IMR-90 (cell line): Measurements from ENCODE around the gene CYB5RL. TPM values are rescaled to one million over a fixed set of nuclear protein-coding genes. Genes with fewer than 3 reads are reported as not detected.

ENCODE experiments used
- ATAC-seq: fragments of 200-7000 bp; cut with Tn5 transposase; 2 replicates; pipeline ENCODE4 v1.9.1; 2020; ENCODE audit warnings: low read depth, mild to moderate bottlenecking, moderate library complexity
- BruUV-seq: library from RNA; stranded (reverse); fragments of 400-500 nt; replicated peaks from 2 replicates; lab custom pipeline; 2021; lab: Mats Ljungman, UMichigan
- CTCF ChIA-PET: fragments of 300-600 bp; formaldehyde crosslinking; extraction: SDS; loops from one replicate; lab custom pipeline; 2021; ENCODE audit warnings: antibody characterized with exemption; lab: Yijun Ruan, JAX
- POLR2A ChIA-PET: fragments of 300-600 bp; sonication (Branson Sonifier 250); formaldehyde crosslinking; loops from one replicate; lab custom pipeline; 2022; ENCODE audit warnings: antibody characterized with exemption; ENCODE audit not compliant: unreplicated experiment; lab: Charles Lee
- DNase-seq: peaks from one replicate; pipeline ENCODE4 v3.0.0; 2013
- H2AFZ ChIP-seq: replicated peaks from 2 replicates; pipeline ENCODE3; 2013; ENCODE audit warnings: low read length, mild to moderate bottlenecking; ENCODE audit not compliant: poor library complexity
- H2AK5ac ChIP-seq: 2 replicates; pipeline ENCODE4 v1.6.1; 2013; ENCODE audit warnings: low read depth, low read length, inconsistent platforms
- H2AK9ac ChIP-seq: replicated peaks from 2 replicates; pipeline ENCODE3; 2013; ENCODE audit warnings: mild to moderate bottlenecking, low read depth, low read length, moderate library complexity; ENCODE audit not compliant: poor library complexity
- H2BK120ac ChIP-seq: 2 replicates; pipeline ENCODE4 v1.6.1; 2013; ENCODE audit warnings: low read depth, low read length, inconsistent platforms
- H2BK15ac ChIP-seq: 3 replicates; pipeline ENCODE4 v1.6.1; 2013; ENCODE audit warnings: low read depth, low read length, inconsistent platforms
- H2BK20ac ChIP-seq: 2 replicates; pipeline ENCODE4 v1.6.1; 2013; ENCODE audit warnings: low read depth, mild to moderate bottlenecking, inconsistent platforms, low read length, moderate library complexity
- H2BK5ac ChIP-seq: 2 replicates; pipeline ENCODE4 v1.6.1; 2013; ENCODE audit warnings: mild to moderate bottlenecking, low read depth, low read length, inconsistent platforms; ENCODE audit not compliant: poor library complexity, severe bottlenecking
- H3K14ac ChIP-seq: replicated peaks from 2 replicates; pipeline ENCODE4 v1.6.1; 2013; ENCODE audit warnings: low read depth, low read length, inconsistent platforms
- H3K18ac ChIP-seq: 2 replicates; pipeline ENCODE4 v1.6.1; 2013; ENCODE audit warnings: low read depth, low read length, control low read depth
- H3K23ac ChIP-seq: 2 replicates; pipeline ENCODE4 v1.6.1; 2013; ENCODE audit warnings: low read depth, low read length, inconsistent platforms
- H3K27ac ChIP-seq: 2 replicates; pipeline ENCODE4 v1.5.1; 2013; ENCODE audit warnings: mild to moderate bottlenecking, control low read depth, low read length; ENCODE audit not compliant: insufficient read depth
- H3K27me3 ChIP-seq: 2 replicates; pipeline ENCODE4 v1.6.1; 2013; ENCODE audit warnings: low read length; ENCODE audit not compliant: control insufficient read depth, insufficient read depth
- H3K36me3 ChIP-seq: 2 replicates; pipeline ENCODE4 v1.6.1; 2013; ENCODE audit warnings: low read length, mixed read lengths; ENCODE audit not compliant: control insufficient read depth, insufficient read depth
- H3K4ac ChIP-seq: 2 replicates; pipeline ENCODE4 v1.6.1; 2013; ENCODE audit warnings: low read depth, low read length, inconsistent platforms
- H3K4me1 ChIP-seq: 2 replicates; pipeline ENCODE4 v1.6.1; 2013; ENCODE audit warnings: low read length, mixed read lengths; ENCODE audit not compliant: control insufficient read depth, insufficient read depth
- H3K4me2 ChIP-seq: 2 replicates; pipeline ENCODE4 v1.6.1; 2013; ENCODE audit warnings: low read depth, mild to moderate bottlenecking, control low read depth, low read length, moderate library complexity
- H3K4me3 ChIP-seq: 2 replicates; pipeline ENCODE4 v1.5.1; 2013; ENCODE audit warnings: low read depth, mild to moderate bottlenecking, control low read depth, low read length, moderate library complexity; ENCODE audit not compliant: insufficient read depth
- H3K56ac ChIP-seq: 2 replicates; pipeline ENCODE4 v1.6.1; 2013; ENCODE audit warnings: low read length, inconsistent platforms; ENCODE audit not compliant: insufficient read depth; ENCODE audit errors: extremely low read depth
- H3K79me1 ChIP-seq, 2 experiments: 2 replicates each; pipeline ENCODE4 v1.6.1; 2013; ENCODE audit warnings: low read length in 2 of 2, inconsistent platforms in 1 of 2, low read depth in 1 of 2
- H3K9ac ChIP-seq: 2 replicates; pipeline ENCODE4 v1.6.1; 2013; ENCODE audit warnings: low read depth, low read length, control low read depth
- H3K9me1 ChIP-seq: 2 replicates; pipeline ENCODE4 v1.6.1; 2013; ENCODE audit warnings: low read length, inconsistent platforms; ENCODE audit not compliant: insufficient read depth
- H3K9me3 ChIP-seq: 2 replicates; pipeline ENCODE4 v1.6.1; 2013; ENCODE audit warnings: low read length; ENCODE audit not compliant: control insufficient read depth, insufficient read depth
- H4K20me1 ChIP-seq: 2 replicates; pipeline ENCODE4 v1.6.1; 2013; ENCODE audit warnings: low read length, inconsistent platforms; ENCODE audit not compliant: insufficient read depth
- H4K5ac ChIP-seq: 2 replicates; pipeline ENCODE4 v1.6.1; 2013; ENCODE audit warnings: mild to moderate bottlenecking, low read depth, low read length, control low read depth
- H4K8ac ChIP-seq, 2 experiments: 2 replicates each; pipeline ENCODE4 v1.6.1; 2013; ENCODE audit warnings: low read depth in 2 of 2, low read length in 2 of 2, control low read depth in 1 of 2, inconsistent platforms in 1 of 2
- H4K91ac ChIP-seq: 2 replicates; pipeline ENCODE4 v1.6.1; 2013; ENCODE audit warnings: low read depth, low read length, inconsistent platforms; ENCODE audit not compliant: insufficient read depth
- BHLHE40 ChIP-seq: fragments of 150-350 bp; IDR thresholded peaks from 2 replicates; pipeline ENCODE4 v1.6.1; 2016; ENCODE audit warnings: mild to moderate bottlenecking, low read depth, low read length
- CEBPB ChIP-seq: IDR thresholded peaks from 2 replicates; pipeline ENCODE4 v1.6.1; 2012; ENCODE audit warnings: low read depth, low read length, improper control_type of control experiment
- CHD1 ChIP-seq: IDR thresholded peaks from 2 replicates; pipeline ENCODE4 v1.6.1; 2012; ENCODE audit warnings: low read depth, low read length, improper control_type of control experiment
- FOS ChIP-seq: fragments of 150-350 bp; IDR thresholded peaks from 2 replicates; pipeline ENCODE4 v1.6.1; 2016; ENCODE audit warnings: low read depth, low read length
- MXI1 ChIP-seq: IDR thresholded peaks from 2 replicates; pipeline ENCODE4 v1.6.1; 2012; ENCODE audit warnings: low read depth, mild to moderate bottlenecking, low read length, moderate library complexity, borderline replicate concordance
- POLR2A ChIP-seq: IDR thresholded peaks from 2 replicates; pipeline ENCODE4 v1.6.1; 2012; ENCODE audit warnings: mild to moderate bottlenecking, low read depth, low read length
- RAD21 ChIP-seq: IDR thresholded peaks from 2 replicates; pipeline ENCODE4 v1.6.1; 2012; ENCODE audit warnings: low read length, improper control_type of control experiment
- RCOR1 ChIP-seq: IDR thresholded peaks from 2 replicates; pipeline ENCODE4 v1.6.1; 2012; ENCODE audit warnings: mild to moderate bottlenecking, low read length, improper control_type of control experiment; ENCODE audit not compliant: insufficient replicate concordance
- RFX5 ChIP-seq: IDR thresholded peaks from 2 replicates; pipeline ENCODE4 v1.8.0; 2012; ENCODE audit warnings: low read depth, mild to moderate bottlenecking, low read length, moderate library complexity
- SMC3 ChIP-seq: fragments of 150-350 bp; IDR thresholded peaks from 2 replicates; pipeline ENCODE4 v1.6.1; 2016; ENCODE audit warnings: low read depth, mild to moderate bottlenecking, antibody characterized with exemption, low read length, moderate library complexity
- WGBS, 2 experiments: methylation state at CpG; one replicate each; pipeline versions ENCODE4 v1.1.5 to v1.1.7; 2013; ENCODE audit warnings: missing lambda C conversion rate in 2 of 2; ENCODE audit not compliant: insufficient read length in 1 of 2; ENCODE audit errors: extremely low coverage in 2 of 2; 5-methylcytosine and 5-hydroxymethylcytosine counted together
- dilution Hi-C: fragments of 300-500 bp; cut with HindIII; formaldehyde crosslinking; loops from one replicate; pipeline ENCODE4 v1.14.3; 2018; ENCODE audit warnings: low sequenced_read_pairs; ENCODE audit not compliant: unreplicated experiment
- in situ Hi-C: fragments of 300-500 bp; cut with MboI; formaldehyde crosslinking; loops from 3 replicates; pipeline ENCODE4 v1.14.3; 2019; ENCODE audit warnings: low sequenced_read_pairs, inconsistent platforms, mixed read lengths
- intact Hi-C: fragments of 100-400 bp; cut with micrococcal nuclease; formaldehyde crosslinking; loops from 2 replicates; pipeline ENCODE4 v1.10.0; 2022
- polyA plus RNA-seq, 3 experiments: library from polyadenylated mRNA; depleted of rRNA; stranded (reverse); fragments of >200 nt; gene quantifications; 2 replicates each; pipeline ENCODE4 v1.2.3, GENCODE V29; 2012; ENCODE audit warnings: low replicate concordance in 1 of 3
- total RNA-seq: library from RNA; depleted of rRNA; stranded (reverse); fragments of >200 nt; gene quantifications from 2 replicates; pipeline ENCODE4 v1.2.3, GENCODE V29; 2012
- TF ChIP-seq, protein P1 (sequence below): conservative IDR thresholded peaks from 2 replicates; pipeline ENCODE4 v1.5.1; 2012; ENCODE audit warnings: mild to moderate bottlenecking, low read depth, low read length, improper control_type of control experiment
- TF ChIP-seq, protein P2 (sequence below): fragments of 150-350 bp; IDR thresholded peaks from 2 replicates; pipeline ENCODE4 v1.6.1; 2017; ENCODE audit warnings: mild to moderate bottlenecking, antibody characterized with exemption, low read length, low read depth

CYB5RL gene
- total and polyA plus RNA-seq, 2 of the 4 experiments (the other 2 are of a cell fraction), result 3.8 to 4.3 TPM

DNA sequence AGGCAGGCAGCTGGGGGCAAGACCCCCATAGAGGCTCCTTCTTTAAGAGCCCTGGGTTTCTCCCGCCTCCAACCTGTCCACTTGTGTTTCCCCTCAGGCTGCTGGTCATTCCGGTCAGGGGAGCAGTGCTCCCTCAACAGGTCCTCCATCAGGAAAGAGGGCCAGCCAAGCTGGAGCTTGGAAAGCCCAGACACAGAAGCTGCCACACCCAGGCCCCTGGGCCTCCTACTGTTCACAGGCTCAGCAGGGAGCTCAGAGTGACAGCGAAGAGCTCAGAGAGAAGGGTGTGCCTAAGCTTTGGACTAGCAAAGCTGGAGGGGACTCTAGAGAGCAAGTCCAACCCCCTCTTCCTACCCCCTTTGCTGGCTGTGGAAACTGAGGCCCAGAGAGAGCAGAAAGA lies 36.8 kb downstream of the CYB5RL start:
- H3K14ac ChIP-seq, result no peak overlapping the region
- TF ChIP-seq, protein P1, sequence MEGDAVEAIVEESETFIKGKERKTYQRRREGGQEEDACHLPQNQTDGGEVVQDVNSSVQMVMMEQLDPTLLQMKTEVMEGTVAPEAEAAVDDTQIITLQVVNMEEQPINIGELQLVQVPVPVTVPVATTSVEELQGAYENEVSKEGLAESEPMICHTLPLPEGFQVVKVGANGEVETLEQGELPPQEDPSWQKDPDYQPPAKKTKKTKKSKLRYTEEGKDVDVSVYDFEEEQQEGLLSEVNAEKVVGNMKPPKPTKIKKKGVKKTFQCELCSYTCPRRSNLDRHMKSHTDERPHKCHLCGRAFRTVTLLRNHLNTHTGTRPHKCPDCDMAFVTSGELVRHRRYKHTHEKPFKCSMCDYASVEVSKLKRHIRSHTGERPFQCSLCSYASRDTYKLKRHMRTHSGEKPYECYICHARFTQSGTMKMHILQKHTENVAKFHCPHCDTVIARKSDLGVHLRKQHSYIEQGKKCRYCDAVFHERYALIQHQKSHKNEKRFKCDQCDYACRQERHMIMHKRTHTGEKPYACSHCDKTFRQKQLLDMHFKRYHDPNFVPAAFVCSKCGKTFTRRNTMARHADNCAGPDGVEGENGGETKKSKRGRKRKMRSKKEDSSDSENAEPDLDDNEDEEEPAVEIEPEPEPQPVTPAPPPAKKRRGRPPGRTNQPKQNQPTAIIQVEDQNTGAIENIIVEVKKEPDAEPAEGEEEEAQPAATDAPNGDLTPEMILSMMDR, result no peak
- TF ChIP-seq FOS (no peak), RAD21 (no peak), MXI1 (no peak), CHD1 (no peak), RFX5 (no peak), SMC3 (no peak), POLR2A (no peak), CEBPB (no peak), BHLHE40 (no peak), RCOR1 (no peak)
- TF ChIP-seq, protein P2, sequence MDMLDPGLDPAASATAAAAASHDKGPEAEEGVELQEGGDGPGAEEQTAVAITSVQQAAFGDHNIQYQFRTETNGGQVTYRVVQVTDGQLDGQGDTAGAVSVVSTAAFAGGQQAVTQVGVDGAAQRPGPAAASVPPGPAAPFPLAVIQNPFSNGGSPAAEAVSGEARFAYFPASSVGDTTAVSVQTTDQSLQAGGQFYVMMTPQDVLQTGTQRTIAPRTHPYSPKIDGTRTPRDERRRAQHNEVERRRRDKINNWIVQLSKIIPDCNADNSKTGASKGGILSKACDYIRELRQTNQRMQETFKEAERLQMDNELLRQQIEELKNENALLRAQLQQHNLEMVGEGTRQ, result no peak
- BruUV-seq, result no TSS peak
- no peak overlapping the region for H3K9ac ChIP-seq
- DNase-seq (no peak), ATAC-seq (no peak)
- H3K56ac ChIP-seq, result no peak overlapping the region
- dilution Hi-C loops (no loop called here), intact Hi-C loops (no loop called here), in situ Hi-C loops (no loop called here)
- no peak overlapping the region for H2AK5ac ChIP-seq
- no peaks in the 10 kb centered on the region for H3K36me3 ChIP-seq
- H3K23ac ChIP-seq, result no peak overlapping the region
- H2AFZ ChIP-seq, result no peak overlapping the region
- H3K9me1 ChIP-seq, result peaks cover 8% of the 10 kb centered on the region; the same call in 1 of the 2 replicates
- H3K18ac ChIP-seq, result no peak overlapping the region
- no peak overlapping the region for H2BK20ac ChIP-seq
- no peak overlapping the region for H4K8ac ChIP-seq
- H4K5ac ChIP-seq, result no peak overlapping the region
- no peaks in the 10 kb centered on the region for H3K9me3 ChIP-seq
- no peak overlapping the region for H3K4ac ChIP-seq
- no peak overlapping the region for H3K4me2 ChIP-seq
- CTCF ChIA-PET, result no interaction called here
- H3K4me1 ChIP-seq, result peaks cover 3% of the 10 kb centered on the region
- no peaks in the 10 kb centered on the region for H4K20me1 ChIP-seq
- no peak overlapping the region for H4K91ac ChIP-seq
- H3K27ac ChIP-seq, result no peak overlapping the region
- POLR2A ChIA-PET, result no interaction called here
- H2AK9ac ChIP-seq, result no peak overlapping the region
- H3K79me1 ChIP-seq, result no peaks in the 10 kb centered on the region
- peaks cover 8% of the 10 kb centered on the region; the same call in 1 of the 2 replicates for H3K27me3 ChIP-seq
- H2BK5ac ChIP-seq, result no peak overlapping the region
- no peak overlapping the region for H2BK15ac ChIP-seq
- no peak overlapping the region for H3K4me3 ChIP-seq
- no peak overlapping the region for H2BK120ac ChIP-seq
- WGBS, 2 experiments, result no CpG with 5 or more reads among the region's 3 CpGs
